GM18507 (cell line): ENCODE measurements around the gene CFAP92.

Experiments used
- DNase-seq: peaks from one replicate; pipeline ENCODE4 v3.0.0; 2011; ENCODE audit warnings: low read depth; ENCODE audit not compliant: insufficient read length; ENCODE audit errors: extremely low spot score
- FAIRE-seq: peaks from 2 replicates; lab custom pipeline; 2011; peaks lifted over from hg19 to GRCh38; lab: Jason Lieb, UNC

Gene CFAP92

GRCh38 chr3:128993461-128994172 lies at the start of gene CFAP92:
Gene CFAP92, minus strand, starts transcription at chr3:128994076. Its CDS starts 772 bp downstream, at chr3:128993304.
- DNase-seq = peak; percentile 84
- FAIRE-seq = peak; percentile 88

- no peak for DNase-seq
- no peak for FAIRE-seq
Measured at GRCh38 chr3:129040579-129041300, 46.9 kb upstream of the CFAP92 start.

GRCh38 chr3:129040039-129040336 lies 46.1 kb upstream of the CFAP92 start:
- FAIRE-seq (no peak), DNase-seq (no peak)

GRCh38 chr3:129039271-129040038 lies 45.6 kb upstream of the CFAP92 start:
- no peak for FAIRE-seq
- DNase-seq = no peak

- FAIRE-seq = no peak
- no peak for DNase-seq
Measured at GRCh38 chr3:129038121-129038855, 44.4 kb upstream of the CFAP92 start.

GRCh38 chr3:129037093-129037419 lies 43.2 kb upstream of the CFAP92 start:
- FAIRE-seq = no peak
- no peak for DNase-seq

GRCh38 chr3:129036222-129037092 lies 42.6 kb upstream of the CFAP92 start:
- DNase-seq (no peak), FAIRE-seq (no peak)

- DNase-seq (no peak), FAIRE-seq (no peak)
Measured at GRCh38 chr3:129035360-129036221, 41.7 kb upstream of the CFAP92 start.

GRCh38 chr3:129034642-129035041 lies 40.8 kb upstream of the CFAP92 start:
- FAIRE-seq (no peak), DNase-seq (no peak)

- no peak for FAIRE-seq
Measured at GRCh38 chr3:129033633-129034321, 39.9 kb upstream of the CFAP92 start.

GRCh38 chr3:129033151-129033550 lies 39.3 kb upstream of the CFAP92 start:
- no peak for DNase-seq
- FAIRE-seq = no peak

More at GRCh38 chr3:129033633-129034321, 39.9 kb upstream of the CFAP92 start:
- DNase-seq = no peak

GRCh38 chr3:129032716-129033115 lies 38.8 kb upstream of the CFAP92 start:
- FAIRE-seq = no peak
- no peak for DNase-seq

GRCh38 chr3:129031476-129032215 lies 37.8 kb upstream of the CFAP92 start:
- FAIRE-seq (no peak), DNase-seq (no peak)

- DNase-seq (no peak), FAIRE-seq (no peak)
Measured at GRCh38 chr3:129030611-129031010, 36.7 kb upstream of the CFAP92 start.

- DNase-seq (no peak), FAIRE-seq (no peak)
Measured at GRCh38 chr3:129028866-129029265, 35.0 kb upstream of the CFAP92 start.

GRCh38 chr3:129027544-129027880 lies 33.6 kb upstream of the CFAP92 start:
- FAIRE-seq = no peak
- DNase-seq = no peak
